ENCODE measurements around the gene FADS6.

The FADS6 gene

GRCh38 chr17:74928786-74929185, 35.4 kb upstream of the FADS6 start:
- intact Hi-C loops (cut with DNase I; ENCODE audit: low total_unique reads) = no loop called here
- DNase-seq = no peak
- Histone ChIP-seq H3K4me3 (no peak overlapping the region), H3K27me3 (peaks cover 0 to 85% of the 10 kb centered on the region in 2 donors), H3K36me3 (no peaks in the 10 kb centered on the region), H3K4me1 (peaks cover 0 to 12% (median 10%) of the 10 kb centered on the region in 4 donors), H3K9me3 (no peaks in the 10 kb centered on the region), H3K27ac (no peak overlapping the region)
- no peak for TF ChIP-seq CTCF (IDR thresholded peaks at IDR 0.05)

- no peak for DNase-seq
- Histone ChIP-seq H3K36me3 (no peaks in the 10 kb centered on the region), H3K4me3 (no peak overlapping the region), H3K27me3 (peaks cover 5 to 91% of the 10 kb centered on the region in 2 donors), H3K9me3 (no peaks in the 10 kb centered on the region), H3K4me1 (peaks cover 0 to 25% (median 22%) of the 10 kb centered on the region in 4 donors), H3K27ac (no peak overlapping the region)
- no peak for TF ChIP-seq CTCF (IDR thresholded peaks at IDR 0.05)
- intact Hi-C loops (cut with DNase I; ENCODE audit: low total_unique reads) = no loop called here
These were observed 31.8 kb upstream of the FADS6 start for GRCh38 chr17:74925242-74925641.

DNA sequence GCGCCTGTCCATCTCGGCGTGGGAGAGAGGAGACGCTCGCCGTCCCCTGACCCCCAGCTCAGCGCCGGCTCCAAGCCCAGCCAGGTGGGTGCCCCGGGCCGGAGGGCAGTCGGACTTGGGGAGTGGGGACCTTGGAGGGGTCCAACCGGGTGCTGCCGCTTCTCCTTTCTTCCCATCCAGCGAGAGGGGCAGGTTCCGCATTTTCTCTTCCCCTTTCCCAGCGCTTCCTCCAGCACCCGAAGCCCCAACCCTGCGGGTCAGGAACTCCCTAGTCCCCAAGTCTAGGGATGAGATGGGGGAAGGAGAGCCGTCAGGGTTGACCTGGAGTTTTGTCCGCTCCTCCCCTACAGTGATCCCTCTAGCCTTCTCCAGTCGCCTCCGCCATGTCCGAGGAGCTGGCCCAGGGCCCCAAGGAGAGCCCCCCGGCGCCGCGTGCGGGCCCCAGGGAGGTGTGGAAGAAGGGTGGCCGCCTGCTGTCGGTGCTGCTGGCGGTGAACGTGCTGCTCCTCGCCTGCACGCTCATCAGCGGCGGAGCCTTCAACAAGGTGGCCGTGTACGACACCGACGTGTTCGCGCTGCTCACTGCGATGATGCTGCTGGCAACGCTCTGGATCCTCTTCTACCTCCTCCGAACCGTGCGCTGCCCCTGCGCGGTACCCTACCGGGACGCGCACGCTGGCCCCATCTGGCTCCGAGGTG, 31.0 kb upstream of the FADS6 start, which contains the start of gene OTOP2:
Gene OTOP2 (plus strand): TSS at position 24 of the 699 bp plus-strand sequence. CDS start 360 bp downstream, at position 384.
- Histone ChIP-seq H3K27me3 (peaks cover 5 to 91% of the 10 kb centered on the region in 2 donors), H3K4me3 (peak within 1 kb of the TSS in 1 of 2 donors; percentile 32), H3K27ac (no peak within 1 kb of the TSS), H3K4me1 (peaks cover 0 to 25% (median 22%) of the 10 kb centered on the region in 4 donors), H3K36me3 (no peaks in the 10 kb centered on the region), H3K9me3 (no peaks in the 10 kb centered on the region)
- no peak for TF ChIP-seq CTCF (IDR thresholded peaks at IDR 0.05)
- DNase-seq = peak; percentile 57 to 74
- intact Hi-C loops (cut with DNase I; ENCODE audit: low total_unique reads) = no loop called here

- Histone ChIP-seq H3K27ac (no peak overlapping the region), H3K27me3 (peaks cover 5 to 93% of the 10 kb centered on the region in 2 donors), H3K4me1 (peaks cover 0 to 25% (median 22%) of the 10 kb centered on the region in 4 donors), H3K36me3 (no peaks in the 10 kb centered on the region), H3K4me3 (peak overlapping the region in 1 of 2 donors; percentile 32), H3K9me3 (no peaks in the 10 kb centered on the region)
- intact Hi-C loops (cut with DNase I; ENCODE audit: low total_unique reads) = no loop called here
- peak in 1 of 2 donors; percentile 54 for DNase-seq
- TF ChIP-seq CTCF (IDR thresholded peaks at IDR 0.05) = peak; percentile 45 to 69
These were observed 30.3 kb upstream of the FADS6 start for GRCh38 chr17:74923538-74924249.

DNA sequence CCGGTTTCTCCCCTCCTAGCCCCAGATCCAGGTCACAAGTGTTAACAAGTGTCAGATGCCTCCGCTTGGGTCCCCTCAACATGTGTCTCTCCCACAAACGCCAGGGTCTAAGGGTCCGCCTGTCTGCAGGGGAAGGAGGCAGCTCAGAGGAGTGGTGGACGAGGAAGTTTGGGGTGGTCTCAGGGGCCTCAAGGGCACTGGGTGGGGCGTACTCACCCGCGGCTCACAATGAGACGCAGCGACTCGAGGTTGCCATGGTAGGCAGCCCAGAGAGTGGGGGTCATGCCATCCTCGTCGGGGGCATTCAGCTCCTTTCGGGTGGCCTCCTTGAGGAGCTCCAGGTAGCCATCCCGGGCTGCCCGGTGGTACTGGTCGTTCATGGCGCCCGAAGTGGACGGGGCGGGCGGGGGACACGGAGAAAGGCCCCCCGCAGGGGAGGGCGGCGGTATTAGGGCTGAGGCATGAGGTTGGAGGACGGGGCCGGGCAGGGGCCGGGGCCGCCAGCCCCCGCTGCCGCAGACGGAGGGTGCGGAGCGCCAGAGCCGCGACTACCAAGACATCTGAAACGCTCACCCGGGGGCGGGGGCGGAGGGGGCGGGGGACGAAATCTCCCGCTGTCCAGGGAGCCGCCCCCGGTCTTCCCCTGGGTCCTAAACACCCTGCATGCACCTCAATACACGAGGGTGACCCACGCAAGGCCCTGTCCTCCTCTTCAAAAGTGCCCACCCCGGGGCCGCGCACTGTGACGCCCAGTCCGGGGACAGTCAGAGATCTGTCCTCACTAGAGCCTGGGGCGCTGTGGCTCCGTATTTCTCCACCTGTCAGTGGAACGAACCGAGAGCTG, 29.5 kb upstream of the FADS6 start, which contains the start of gene USH1G:
Gene USH1G (minus strand): TSS at position 562 of the 844 bp plus-strand sequence. CDS start 182 bp downstream, at position 380.
- Histone ChIP-seq H3K4me1 (peaks cover 0 to 25% (median 22%) of the 10 kb centered on the region in 4 donors), H3K27ac (no peak within 1 kb of the TSS), H3K4me3 (peak within 1 kb of the TSS in 1 of 2 donors; percentile 32), H3K36me3 (no peaks in the 10 kb centered on the region), H3K9me3 (no peaks in the 10 kb centered on the region), H3K27me3 (peaks cover 5 to 91% of the 10 kb centered on the region in 2 donors)
- intact Hi-C loops (cut with DNase I; ENCODE audit: low total_unique reads) = no loop called here
- no peak for DNase-seq
- no peak for TF ChIP-seq CTCF (IDR thresholded peaks at IDR 0.05)

Measured in tibial artery (tissue), 4 donors.